A549 (cell line): ENCODE measurements around the gene TMEM53. TPM values are rescaled to one million over a fixed set of nuclear protein-coding genes. Genes with fewer than 3 reads are reported as not detected.
A peak's percentile ranks its signal among the peaks of the same experiment; 100 is the strongest.

Experiments
- ATAC-seq, 2 experiments: fragments of 200-7000 bp in 1 of 2; fragments of >200 bp in 1 of 2; cut with Nextera tagmentation in 1 of 2; cut with Tn5 transposase in 1 of 2; 3 replicates each; pipeline versions ENCODE4 v1.8.0 to v1.9.1; 2018 to 2020; ENCODE audit warnings: mild to moderate bottlenecking in 1 of 2, moderate library complexity in 1 of 2
- CTCF ChIA-PET: fragments of 300-600 bp; sonication (Branson Sonifier 250); formaldehyde crosslinking; extraction: SDS; loops from one replicate; lab custom pipeline; 2021; ENCODE audit warnings: antibody characterized with exemption, inconsistent platforms; lab: Yijun Ruan, JAX
- POLR2A ChIA-PET: fragments of 350-600 bp; formaldehyde crosslinking; extraction: SDS; loops from one replicate; lab custom pipeline; 2021; ENCODE audit warnings: antibody characterized with exemption, inconsistent platforms; lab: Yijun Ruan, JAX
- DNase-seq, 2 experiments: peaks; one replicate each; pipeline versions ENCODE4 v3.0.0 to v3.0.0-alpha.2; 2011 to 2016; ENCODE audit warnings: low read depth in 1 of 2, low spot score in 1 of 2
- FAIRE-seq: peaks from 2 replicates; lab custom pipeline; 2011; peaks lifted over from hg19 to GRCh38; lab: Jason Lieb, UNC
- H3K27ac ChIP-seq, 2 experiments: fragments of >200 bp; sonication (Bioruptor Twin); formaldehyde crosslinking; 3 replicates each; pipeline ENCODE4 v1.5.1; 2016 to 2017
- H3K4me1 ChIP-seq: fragments of >200 bp; sonication (Bioruptor Twin); formaldehyde crosslinking; 3 replicates; pipeline ENCODE4 v1.6.1; 2016
- H3K4me2 ChIP-seq: fragments of >200 bp; sonication (Bioruptor Twin); formaldehyde crosslinking; 3 replicates; pipeline ENCODE4 v1.6.1; 2016
- H3K4me3 ChIP-seq: fragments of >200 bp; sonication (Bioruptor Twin); formaldehyde crosslinking; 3 replicates; pipeline ENCODE4 v1.5.1; 2016
- H3K9me3 ChIP-seq: fragments of >200 bp; sonication (Bioruptor Twin); formaldehyde crosslinking; 3 replicates; pipeline ENCODE4 v1.6.1; 2016
- ATOH8 ChIP-seq: fragments of 250-450 bp; sonication (Bioruptor Pico); IDR thresholded peaks from 2 replicates; pipeline ENCODE4 v1.5.0; 2020; ENCODE audit warnings: low read depth, mild to moderate bottlenecking, moderate library complexity
- CBX2 ChIP-seq: fragments of 200-600 bp; sonication (generic); IDR thresholded peaks from 2 replicates; pipeline ENCODE4 v1.6.1; 2016; ENCODE audit warnings: low read depth, mild to moderate bottlenecking, borderline replicate concordance
- CBX8 ChIP-seq: fragments of 200-600 bp; sonication (generic); IDR thresholded peaks from 2 replicates; pipeline ENCODE4 v1.6.1; 2016
- CEBPB ChIP-seq, 2 experiments: fragments of >200 bp in 1 of 2; sonication (Bioruptor Twin) in 1 of 2; formaldehyde crosslinking in 1 of 2; IDR thresholded peaks; 2 replicates each; pipeline ENCODE4 v1.6.1; 2012 to 2016
- EHF ChIP-seq: fragments of 250-450 bp; sonication (Bioruptor Pico); IDR thresholded peaks from 2 replicates; pipeline ENCODE4 v1.5.0; 2020; ENCODE audit warnings: mild to moderate bottlenecking
- EP300 ChIP-seq, 2 experiments: fragments of >200 bp; sonication (Bioruptor Twin); formaldehyde crosslinking; IDR thresholded peaks; 2 replicates in 1 of 2; 3 replicates in 1 of 2; pipeline ENCODE4 v1.6.1; 2016 to 2017
- ESRRA ChIP-seq: fragments of 150-350 bp; IDR thresholded peaks from 2 replicates; pipeline ENCODE4 v1.6.1; 2014; ENCODE audit warnings: mild to moderate bottlenecking, low read length, borderline replicate concordance
- FOXS1 ChIP-seq: fragments of 250-450 bp; sonication (Bioruptor Pico); IDR thresholded peaks from 2 replicates; pipeline ENCODE4 v1.5.0; 2020; ENCODE audit warnings: mild to moderate bottlenecking, moderate library complexity
- HDAC2 ChIP-seq: fragments of 200-600 bp; sonication (generic); IDR thresholded peaks from 2 replicates; pipeline ENCODE4 v1.6.1; 2016
- HES2 ChIP-seq: fragments of >200 bp; sonication (Bioruptor Twin); formaldehyde crosslinking; IDR thresholded peaks from 2 replicates; pipeline ENCODE4 v1.6.1; 2016
- HEYL ChIP-seq: fragments of 250-450 bp; sonication (Bioruptor Pico); IDR thresholded peaks from 2 replicates; pipeline ENCODE4 v1.8.0; 2021; ENCODE audit warnings: mild to moderate bottlenecking, moderate library complexity
- HMGXB4 ChIP-seq: fragments of 250-450 bp; sonication (Bioruptor Pico); IDR thresholded peaks from 2 replicates; pipeline ENCODE4 v1.5.0; 2021; ENCODE audit warnings: mild to moderate bottlenecking, moderate library complexity, borderline replicate concordance
- HOXA7 ChIP-seq: fragments of 250-450 bp; sonication (Bioruptor Pico); IDR thresholded peaks from 2 replicates; pipeline ENCODE4 v1.5.0; 2020; ENCODE audit warnings: mild to moderate bottlenecking, moderate library complexity
- HOXB13 ChIP-seq: fragments of 250-450 bp; sonication (Bioruptor Pico); IDR thresholded peaks from 2 replicates; pipeline ENCODE4 v1.5.0; 2020; ENCODE audit warnings: low read depth, mild to moderate bottlenecking, moderate library complexity
- HOXB5 ChIP-seq: fragments of 250-450 bp; sonication (Bioruptor Pico); IDR thresholded peaks from 2 replicates; pipeline ENCODE4 v1.5.0; 2020; ENCODE audit warnings: mild to moderate bottlenecking, moderate library complexity
- JUN ChIP-seq, 2 experiments: fragments of >200 bp; sonication (Bioruptor Twin); formaldehyde crosslinking; IDR thresholded peaks; 2 replicates in 1 of 2; 3 replicates in 1 of 2; pipeline ENCODE4 v1.6.1; 2016 to 2017
- JUNB ChIP-seq: fragments of >200 bp; sonication (Bioruptor Twin); formaldehyde crosslinking; IDR thresholded peaks from 2 replicates; pipeline ENCODE4 v1.6.1; 2016
- KDM1A ChIP-seq: fragments of 200-600 bp; sonication (generic); IDR thresholded peaks from 2 replicates; pipeline ENCODE4 v1.6.1; 2016; ENCODE audit warnings: low read depth, mild to moderate bottlenecking
- NFE2L2 ChIP-seq: fragments of 150-350 bp; conservative IDR thresholded peaks from 2 replicates; pipeline ENCODE4 v1.6.1; 2014; ENCODE audit warnings: low read length
- PBX3 ChIP-seq: IDR thresholded peaks from 2 replicates; pipeline ENCODE4 v1.6.1; 2012
- RARB ChIP-seq: fragments of 250-450 bp; sonication (Bioruptor Pico); IDR thresholded peaks from 2 replicates; pipeline ENCODE4 v1.8.0; 2021; ENCODE audit warnings: mild to moderate bottlenecking, moderate library complexity
- REST ChIP-seq: fragments of 200-600 bp; sonication (generic); IDR thresholded peaks from 2 replicates; pipeline ENCODE4 v1.6.1; 2016; ENCODE audit warnings: antibody characterized with exemption, mild to moderate bottlenecking, moderate library complexity
- RFX5 ChIP-seq: fragments of 450-650 bp; IDR thresholded peaks from 2 replicates; pipeline ENCODE4 v1.7.1; 2014; ENCODE audit warnings: antibody characterized with exemption, mild to moderate bottlenecking, moderate library complexity
- SREBF2 ChIP-seq: fragments of 450-650 bp; IDR thresholded peaks from 2 replicates; pipeline ENCODE4 v1.6.1; 2014; ENCODE audit warnings: mild to moderate bottlenecking, moderate library complexity
- TFCP2L1 ChIP-seq: fragments of 250-450 bp; sonication (Bioruptor Pico); IDR thresholded peaks from 2 replicates; pipeline ENCODE4 v1.5.0; 2021; ENCODE audit warnings: mild to moderate bottlenecking
- USF2 ChIP-seq: fragments of 450-650 bp; IDR thresholded peaks from 2 replicates; pipeline ENCODE4 v1.6.1; 2014; ENCODE audit warnings: antibody characterized with exemption
- ZFP36 ChIP-seq: fragments of 450-650 bp; IDR thresholded peaks from 2 replicates; pipeline ENCODE4 v1.6.1; 2014; ENCODE audit warnings: borderline replicate concordance; ENCODE audit not compliant: partially characterized antibody
- ZNF302 ChIP-seq: fragments of 250-450 bp; sonication (Bioruptor Pico); IDR thresholded peaks from 2 replicates; pipeline ENCODE4 v1.9.0; 2021; ENCODE audit warnings: inconsistent platforms, mild to moderate bottlenecking, moderate library complexity
- WGBS: methylation state at CpG from one replicate; pipeline ENCODE4 v1.1.6; 2017; ENCODE audit errors: missing lambda C conversion rate; 5-methylcytosine and 5-hydroxymethylcytosine counted together
- polyA plus RNA-seq, 4 experiments: library from polyadenylated mRNA; depleted of rRNA in 3 of 4; stranded (reverse); fragments of >200 nt; fragmentation: RNase III in 1 of 4; extraction: RNeasy Plus Mini Kit Qiagen cat#74134 plus additional on column Dnase treatment in 1 of 4; gene quantifications; 2 replicates in 3 of 4; 3 replicates in 1 of 4; pipeline ENCODE4 v1.2.3, GENCODE V29; 2011 to 2017

Gene TMEM53
- polyA plus RNA-seq, 2 of the 4 experiments (the other 2 are of a cell fraction): 6.2 to 8.0 TPM

- Histone ChIP-seq H3K9me3 (no peaks in the 10 kb centered on the region), H3K4me3 (no peak overlapping the region), H3K4me2 (no peak overlapping the region), H3K27ac (no peak overlapping the region), H3K4me1 (peaks cover 11% of the 10 kb centered on the region; the same call in 1 of the 3 replicates)
- ATAC-seq: no peak
- ChIA-PET CTCF (interaction anchor here (0.8 to 2.1 kb wide), 2 partner anchors 8 to 77 kb away, joined by 3 to 22 read pairs; partner anchors contain the start of genes PLK3 and RNU5D-1), POLR2A (no interaction called here)
- no peak for FAIRE-seq
- TF ChIP-seq TFCP2L1 (no peak), CBX2 (no peak), HOXA7 (CRISPR knock-in tag) (no peak), HEYL (no peak), ATOH8 (CRISPR knock-in tag) (no peak), KDM1A (no peak), RFX5 (no peak), SREBF2 (no peak), JUNB (no peak), HES2 (no peak), CEBPB (IDR thresholded peaks at IDR 0.05) (no peak), ESRRA (no peak), HOXB13 (CRISPR knock-in tag) (no peak)
- 93% methylated on average over 9 of the region's 9 CpGs for WGBS
- no peak for DNase-seq
These were observed 48.8 kb upstream of the TMEM53 start for GRCh38 chr1:44723064-44723463.

- DNase-seq (peak; percentile 93 to 95), FAIRE-seq (no peak), ATAC-seq (peak; percentile 96 to 98)
- POLR2A ChIA-PET: interaction anchor here (0.5 to 2.0 kb wide), 21 partner anchors 9 to 800 kb away, joined by 3 to 137 read pairs (median 6); partner anchors contain the start of genes ARMH1, EIF2B3, PLK3 and PRDX1
- Histone ChIP-seq H3K4me1 (peaks cover 8% of the 10 kb centered on the region; the same call in 1 of the 3 replicates), H3K4me2 (peak overlapping the region; percentile 51), H3K4me3 (no peak overlapping the region), H3K27ac (peak overlapping the region; percentile 84 to 90), H3K9me3 (no peaks in the 10 kb centered on the region)
- WGBS: 6% methylated on average over 14 of the region's 14 CpGs
- CTCF ChIA-PET: interaction anchor here (1.1 to 2.1 kb wide), 2 partner anchors 9 to 35 kb away, joined by 3 to 22 read pairs; partner anchors contain the start of gene RNU5D-1
- TF ChIP-seq USF2: 0 out of 2 replicates have a peak, but pooled peaks have one; percentile 17
- no peak for TF ChIP-seq CBX8
- peak; percentile 91 for TF ChIP-seq HOXB5 (CRISPR knock-in tag)
- TF ChIP-seq CBX2: 0 out of 2 replicates have a peak, but pooled peaks have one; percentile 45
- TF ChIP-seq JUN (IDR thresholded peaks at IDR 0.05): peak; percentile 100
- TF ChIP-seq EP300 (IDR thresholded peaks at IDR 0.05): 0 out of 5 replicates have a peak, but pooled peaks of 1 of the 2 experiments have one; percentile 20
- TF ChIP-seq HMGXB4 (CRISPR knock-in tag): peak; percentile 97
- peak; percentile 70; the same call in 1 of the 2 replicates for TF ChIP-seq FOXS1 (CRISPR knock-in tag)
- no peak for TF ChIP-seq NFE2L2
- peak; percentile 29; the same call in 1 of the 2 replicates for TF ChIP-seq ZNF302
- peak; percentile 84 for TF ChIP-seq REST
- no peak for TF ChIP-seq KDM1A
- peak in 1 of 2 experiments; percentile 37; a peak in 1 of 4 replicates for TF ChIP-seq CEBPB (IDR thresholded peaks at IDR 0.05)
- peak; percentile 54; the same call in 1 of the 2 replicates for TF ChIP-seq HEYL
- TF ChIP-seq RARB (CRISPR knock-in tag): peak; percentile 100
- TF ChIP-seq RFX5: no peak
- no peak for TF ChIP-seq HDAC2
- no peak for TF ChIP-seq ZFP36
- TF ChIP-seq EHF (CRISPR knock-in tag): peak; percentile 89
- TF ChIP-seq PBX3: peak; percentile 97
These were observed 47.4 kb upstream of the TMEM53 start for GRCh38 chr1:44721485-44722361.
